Islet precursor cell (in vitro differentiated cells): Measurements from ENCODE around the gene PPM1B.
"Not testable (repeated sequence)": the region's sequence is repeated elsewhere in the genome, so short reads cannot be mapped to it uniquely, and the experiment has no call there.

ENCODE experiments used
- DNase-seq: peaks from one replicate; pipeline ENCODE4 v3.0.0-alpha.2; 2018

Gene PPM1B

GRCh38 chr2:44164617-44165016, 4.1 kb upstream of the PPM1B start:
- no peak for DNase-seq

GRCh38 chr2:44166096-44166495, 2.6 kb upstream of the PPM1B start:
- no peak for DNase-seq

- no peak for DNase-seq
These were observed 1.3 kb upstream of the PPM1B start for GRCh38 chr2:44167311-44167907.

GRCh38 chr2:44167908-44168680, 581 bp upstream of the PPM1B start:
- peak; percentile 100 for DNase-seq

GRCh38 chr2:44169155-44169898, 652 bp downstream of the PPM1B start:
- DNase-seq = peak; percentile 73

- no peak for DNase-seq
These were observed 1.6 kb downstream of the PPM1B start for GRCh38 chr2:44170311-44170717.

- no peak for DNase-seq
These were observed 2.3 kb downstream of the PPM1B start for GRCh38 chr2:44171018-44171417.

GRCh38 chr2:44171442-44171841, 2.8 kb downstream of the PPM1B start:
- not testable (repeated sequence) for DNase-seq

GRCh38 chr2:44172576-44172975, 3.9 kb downstream of the PPM1B start:
- no peak for DNase-seq

- no peak for DNase-seq
These were observed 10.3 kb downstream of the PPM1B start for GRCh38 chr2:44178950-44179349.

- no peak for DNase-seq
These were observed 13.0 kb downstream of the PPM1B start for GRCh38 chr2:44181648-44182047.

GRCh38 chr2:44184106-44184505, 15.4 kb downstream of the PPM1B start:
- DNase-seq = no peak

GRCh38 chr2:44186810-44187209, 18.1 kb downstream of the PPM1B start:
- DNase-seq = no peak

- no peak for DNase-seq
These were observed 18.6 kb downstream of the PPM1B start for GRCh38 chr2:44187251-44187650.

- DNase-seq = no peak
These were observed 20.0 kb downstream of the PPM1B start for GRCh38 chr2:44188696-44189095.

- DNase-seq = no peak
These were observed 20.4 kb downstream of the PPM1B start for GRCh38 chr2:44189104-44189503.

- no peak for DNase-seq
These were observed 21.9 kb downstream of the PPM1B start for GRCh38 chr2:44190526-44190925.

GRCh38 chr2:44191739-44192138, 23.1 kb downstream of the PPM1B start:
- no peak for DNase-seq

- no peak for DNase-seq
These were observed 24.0 kb downstream of the PPM1B start for GRCh38 chr2:44192646-44193045.

GRCh38 chr2:44195714-44196113, 27.0 kb downstream of the PPM1B start:
- no peak for DNase-seq

- DNase-seq = no peak
These were observed 29.1 kb downstream of the PPM1B start for GRCh38 chr2:44197816-44198215.

GRCh38 chr2:44200011-44200410, 31.3 kb downstream of the PPM1B start:
- no peak for DNase-seq

- DNase-seq = no peak
These were observed 32.1 kb downstream of the PPM1B start for GRCh38 chr2:44200759-44201158.

GRCh38 chr2:44201648-44202165, 33.0 kb downstream of the PPM1B start:
- no peak for DNase-seq
